SH-SY5Y (cell line): ENCODE results near the gene POU5F1.

Experiments
- GATA2 ChIP-seq: IDR thresholded peaks from 2 replicates; pipeline ENCODE4 v1.6.1; 2011; ENCODE audit warnings: mild to moderate bottlenecking, low read depth, low read length
- GATA3 ChIP-seq: IDR thresholded peaks from 2 replicates; pipeline ENCODE4 v1.6.1; 2011; ENCODE audit warnings: low read depth, mild to moderate bottlenecking, low read length, moderate library complexity

Gene POU5F1

DNA sequence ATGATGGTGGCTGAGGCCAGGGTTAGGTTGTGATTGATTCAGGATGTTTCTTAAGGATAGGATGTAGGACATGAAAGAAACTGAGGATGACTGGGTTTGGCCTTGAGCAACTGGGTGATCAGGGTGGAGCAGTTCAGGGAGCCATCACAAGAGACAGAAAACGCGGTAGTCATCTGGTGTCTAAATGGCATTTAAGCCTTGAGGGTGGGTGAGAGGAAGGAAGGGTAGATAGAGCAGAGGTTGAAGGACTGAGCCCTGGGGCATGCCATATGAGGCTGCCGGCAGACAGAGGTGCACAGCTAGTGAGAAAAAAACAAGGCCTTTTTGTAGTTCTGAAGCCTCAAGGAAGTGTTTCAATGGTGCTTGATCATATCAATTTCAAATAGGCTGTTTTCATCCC lies 1.9 kb downstream of the POU5F1 start:
- TF ChIP-seq GATA2 (no peak), GATA3 (no peak)

DNA sequence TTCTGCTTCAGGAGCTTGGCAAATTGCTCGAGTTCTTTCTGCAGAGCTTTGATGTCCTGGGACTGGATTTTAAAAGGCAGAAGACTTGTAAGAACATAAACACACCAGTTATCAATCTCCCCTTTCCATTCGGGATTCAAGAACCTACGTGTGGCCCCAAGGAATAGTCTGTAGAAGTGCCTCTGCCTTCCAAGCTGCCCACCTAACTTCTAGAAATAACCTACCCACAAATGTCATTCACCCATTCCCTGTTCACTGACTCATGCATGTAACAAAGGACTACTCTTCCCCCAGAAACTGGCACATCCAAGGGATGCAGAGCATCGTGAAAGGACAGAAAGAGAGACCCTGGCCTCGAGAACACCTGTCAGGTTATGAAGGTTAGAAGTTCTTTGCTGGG lies 4.5 kb downstream of the POU5F1 start:
- no peak for TF ChIP-seq GATA3
- no peak for TF ChIP-seq GATA2

GRCh38 chr6:31163922-31164321 lies 6.6 kb downstream of the POU5F1 start:
- TF ChIP-seq GATA3 (no peak), GATA2 (no peak)

DNA sequence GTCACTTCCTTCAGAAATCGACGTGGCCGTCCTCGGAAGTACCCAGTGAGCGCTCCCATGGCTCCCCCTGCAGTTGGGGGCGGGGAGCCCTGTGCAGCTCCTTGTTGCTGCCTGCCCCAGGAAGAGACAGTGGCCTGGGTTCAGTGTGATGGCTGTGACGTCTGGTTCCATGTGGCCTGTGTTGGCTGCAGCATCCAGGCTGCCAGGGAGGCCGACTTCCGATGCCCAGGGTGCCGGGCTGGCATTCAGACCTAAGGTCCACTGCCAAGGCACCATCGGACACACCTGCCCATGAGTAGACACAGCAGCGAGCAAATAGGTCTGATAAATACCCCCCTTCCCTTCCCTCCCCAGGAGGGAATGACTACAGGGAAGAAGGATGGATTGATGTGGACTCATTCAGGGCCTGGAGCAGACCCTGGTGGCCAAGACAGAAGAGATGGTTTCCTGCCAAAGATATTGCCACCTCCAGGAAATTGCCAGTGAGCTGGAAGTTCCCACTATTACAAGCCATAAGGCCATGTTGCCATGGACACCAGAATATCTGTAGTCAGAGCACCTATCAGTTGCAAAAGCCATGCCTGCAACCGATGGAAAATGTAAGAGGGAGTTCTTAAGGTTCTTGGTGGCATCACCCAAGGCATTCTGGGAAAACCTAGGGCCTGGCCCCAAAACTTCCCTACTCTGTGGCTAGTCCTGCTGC lies 7.9 kb downstream of the POU5F1 start:
- TF ChIP-seq GATA3: no peak
- no peak for TF ChIP-seq GATA2

DNA sequence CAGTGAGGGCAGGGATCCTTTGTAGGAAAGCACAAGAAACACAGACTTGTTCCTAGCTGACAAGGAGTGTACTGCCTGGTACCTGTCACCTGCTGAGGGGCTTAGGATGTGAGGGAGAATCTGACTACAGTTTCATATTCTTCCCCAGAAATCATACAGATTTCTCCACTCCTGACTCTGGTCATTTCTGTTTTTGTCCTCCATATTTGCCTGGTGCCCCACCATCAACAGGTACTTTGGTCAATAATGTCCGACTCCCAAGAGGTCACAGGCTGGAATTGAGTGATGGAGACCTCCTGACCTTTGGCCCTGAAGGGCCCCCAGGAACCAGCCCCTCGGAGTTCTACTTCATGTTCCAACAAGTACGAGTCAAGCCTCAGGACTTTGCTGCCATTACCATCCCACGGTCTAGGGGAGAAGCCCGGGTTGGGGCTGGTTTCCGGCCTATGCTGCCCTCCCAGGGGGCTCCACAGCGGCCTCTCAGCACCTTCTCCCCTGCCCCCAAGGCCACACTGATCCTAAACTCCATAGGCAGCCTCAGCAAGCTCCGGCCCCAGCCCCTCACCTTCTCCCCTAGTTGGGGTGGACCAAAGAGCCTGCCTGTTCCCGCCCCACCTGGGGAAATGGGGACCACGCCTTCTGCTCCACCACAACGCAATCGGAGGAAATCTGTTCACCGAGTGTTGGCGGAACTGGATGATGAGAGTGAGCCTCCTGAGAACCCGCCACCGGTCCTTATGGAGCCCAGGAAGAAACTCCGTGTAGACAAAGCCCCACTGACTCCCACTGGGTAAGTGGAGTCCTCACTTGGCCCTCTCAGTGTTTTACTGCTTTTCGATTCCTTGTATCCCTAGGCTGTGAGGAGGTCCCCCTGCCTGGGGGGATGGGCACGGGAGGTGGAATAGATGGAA lies 9.0 kb downstream of the POU5F1 start:
- no peak for TF ChIP-seq GATA2
- TF ChIP-seq GATA3: no peak

- TF ChIP-seq GATA3 (no peak), GATA2 (no peak)
Observed at GRCh38 chr6:31158863-31159855, 11.3 kb downstream of the POU5F1 start.

GRCh38 chr6:31158140-31158862 lies 12.2 kb downstream of the POU5F1 start, which contains the start of gene TCF19:
TSS of gene TCF19 (plus strand) at chr6:31158589. CDS start at chr6:31159470, 881 bp downstream.
- no peak for TF ChIP-seq GATA3
- no peak for TF ChIP-seq GATA2

DNA sequence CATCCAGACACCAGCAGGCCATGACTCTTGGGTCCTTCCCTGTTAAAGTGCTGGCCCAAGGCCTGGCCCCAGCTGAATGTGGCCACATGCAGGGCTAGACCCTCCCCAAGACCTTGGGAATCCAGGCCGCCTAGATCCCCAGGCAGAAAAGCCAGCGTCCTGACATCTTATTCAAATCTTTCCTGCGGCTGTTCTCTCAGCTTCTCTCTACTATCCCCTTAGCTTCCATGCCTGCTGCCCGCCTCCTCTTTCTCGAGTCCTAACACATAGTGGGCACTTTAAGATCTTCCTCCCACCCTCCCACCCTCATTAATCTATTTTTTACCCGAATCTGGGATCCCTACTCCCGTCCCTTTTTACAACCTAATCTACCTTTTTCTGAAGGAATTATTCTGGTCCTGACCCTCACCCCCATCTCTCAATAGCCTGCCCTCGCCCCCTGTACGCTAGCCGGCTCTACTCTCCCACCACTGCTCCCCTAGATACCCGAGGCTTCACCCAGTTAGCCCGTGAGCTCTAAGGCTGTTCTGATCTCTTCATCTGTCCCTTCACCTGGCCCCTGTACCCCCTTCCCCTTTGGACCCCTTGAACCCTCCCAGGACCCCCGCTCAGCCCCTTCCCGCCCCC lies 12.9 kb downstream of the POU5F1 start, which contains the start of gene CCHCR1:
Gene CCHCR1, minus strand, starts transcription at position 290 of the 627 bp plus-strand sequence. Its CDS starts 202 bp downstream, at position 88.
- no peak for TF ChIP-seq GATA2

DNA sequence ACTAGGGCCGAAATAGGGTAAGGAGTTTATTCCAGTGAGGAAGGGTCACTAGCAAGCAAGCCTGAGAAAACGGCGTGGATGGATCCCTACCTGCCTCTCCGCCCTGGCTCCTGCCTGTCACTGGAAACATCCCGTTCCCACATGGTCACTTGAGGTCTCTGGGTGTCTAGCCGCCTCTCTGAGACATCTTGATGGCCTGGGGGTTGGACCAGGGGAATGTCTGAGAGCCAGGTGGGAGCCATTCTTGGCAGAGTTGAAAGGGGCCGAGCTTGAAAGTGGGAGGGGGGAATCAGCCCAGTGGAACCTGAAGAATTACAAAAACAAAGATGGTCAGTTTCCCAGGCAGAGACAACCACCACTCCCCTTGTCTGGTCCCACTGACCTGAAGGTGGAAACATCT lies 13.8 kb downstream of the POU5F1 start:
- no peak for TF ChIP-seq GATA3
- TF ChIP-seq GATA2: no peak

DNA sequence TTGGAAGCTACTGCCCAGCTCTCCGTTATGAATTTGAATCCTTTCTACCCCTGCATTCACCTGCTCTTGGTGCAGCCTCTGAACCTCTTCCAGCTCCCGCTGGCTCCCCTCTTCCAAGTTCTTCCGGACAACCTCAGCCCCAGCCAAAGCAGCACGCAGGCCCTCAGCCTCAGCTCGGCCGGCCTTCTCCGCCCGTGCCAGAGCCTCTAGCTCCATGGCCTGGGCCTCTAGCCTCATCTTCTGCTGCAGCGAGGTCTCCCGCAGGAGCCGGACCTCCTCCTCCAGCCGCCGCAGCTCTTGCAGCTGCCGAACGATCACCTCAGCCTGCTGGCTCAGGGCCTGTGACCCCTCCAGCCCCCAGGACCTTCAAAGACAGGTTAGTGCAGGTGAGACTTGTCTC lies 16.0 kb downstream of the POU5F1 start:
- TF ChIP-seq GATA2 (no peak), GATA3 (no peak)

- TF ChIP-seq GATA2 (no peak), GATA3 (no peak)
Observed at GRCh38 chr6:31152781-31153180, 17.7 kb downstream of the POU5F1 start.

GRCh38 chr6:31149827-31150447 lies 20.5 kb downstream of the POU5F1 start:
- TF ChIP-seq GATA2: no peak
- no peak for TF ChIP-seq GATA3

GRCh38 chr6:31145386-31145785 lies 25.1 kb downstream of the POU5F1 start:
- TF ChIP-seq GATA3 (no peak), GATA2 (no peak)
